Right ventricle myocardium superior (tissue), 1 donor: ENCODE data around the gene OLA1. TPM values are rescaled to one million over a fixed set of nuclear protein-coding genes. Genes with fewer than 3 reads are reported as not detected.

ENCODE experiments used
- ATAC-seq: fragments of 200-7000 bp; cut with Tn5 transposase; one replicate; pipeline ENCODE4 v1.9.1; 2020; ENCODE audit warnings: mild to moderate bottlenecking; ENCODE audit not compliant: poor library complexity
- DNase-seq: peaks from one replicate; pipeline ENCODE4 v3.0.0-alpha.2; 2020
- intact Hi-C: fragments of 100-400 bp; cut with DNase I; formaldehyde crosslinking; loops from one replicate; pipeline ENCODE4 v1.11.2; 2022
- total RNA-seq: library from RNA; stranded (reverse); fragmentation: NEBNext Ultra II Directional; extraction: Animal tissue kit (Norgen Biotek cat#: 25700); gene quantifications from one replicate; pipeline ENCODE4 v1.2.1, GENCODE V29; 2021
- donor health status: DM: no; HTN: yes; CAD: no; lungs with severe emphysema.

OLA1 gene
- total RNA-seq, 1 donor from 2014 or later, result 71.3 TPM

GRCh38 chr2:174085781-174086180 lies 162.6 kb downstream of the OLA1 start:
- ATAC-seq, result no peak
- DNase-seq, result no peak
- intact Hi-C loops, result no loop called here

GRCh38 chr2:174083843-174084458 lies 164.4 kb downstream of the OLA1 start:
- no peak for DNase-seq
- intact Hi-C loops, result no loop called here
- no peak for ATAC-seq

- no peak for ATAC-seq
- intact Hi-C loops, result no loop called here
- no peak for DNase-seq
Observed at GRCh38 chr2:174080672-174081121, 167.6 kb downstream of the OLA1 start.

GRCh38 chr2:174078275-174078674 lies 170.1 kb downstream of the OLA1 start:
- no peak for DNase-seq
- no peak for ATAC-seq
- intact Hi-C loops, result no loop called here

- no peak for ATAC-seq
- intact Hi-C loops, result no loop called here
- DNase-seq, result no peak
Observed at GRCh38 chr2:174076975-174077374, 171.4 kb downstream of the OLA1 start.

- ATAC-seq (no peak), DNase-seq (no peak)
- intact Hi-C loops, result no loop called here
Observed at GRCh38 chr2:174076040-174076439, 172.3 kb downstream of the OLA1 start.

- intact Hi-C loops, result no loop called here
- DNase-seq, result no peak
- ATAC-seq, result no peak
Observed at GRCh38 chr2:174074831-174075230, 173.5 kb downstream of the OLA1 start.

- no peak for ATAC-seq
- intact Hi-C loops, result no loop called here
- no peak for DNase-seq
Observed at GRCh38 chr2:174072857-174073256, 175.5 kb downstream of the OLA1 start.

- intact Hi-C loops, result no loop called here
- DNase-seq (no peak), ATAC-seq (no peak)
Observed at GRCh38 chr2:174072069-174072468, 176.3 kb downstream of the OLA1 start.

GRCh38 chr2:174071321-174071720 lies 177.0 kb downstream of the OLA1 start:
- ATAC-seq (no peak), DNase-seq (no peak)
- intact Hi-C loops, result no loop called here

GRCh38 chr2:174070281-174070680 lies 178.1 kb downstream of the OLA1 start:
- intact Hi-C loops, result no loop called here
- ATAC-seq (no peak), DNase-seq (no peak)

GRCh38 chr2:174067815-174068214 lies 180.5 kb downstream of the OLA1 start:
- no peak for ATAC-seq
- intact Hi-C loops, result no loop called here
- no peak for DNase-seq

GRCh38 chr2:174066871-174067270 lies 181.5 kb downstream of the OLA1 start:
- ATAC-seq, result no peak
- intact Hi-C loops, result no loop called here

GRCh38 chr2:174063492-174064092 lies 184.7 kb downstream of the OLA1 start:
- intact Hi-C loops, result no loop called here
- no peak for DNase-seq
- no peak for ATAC-seq

More at GRCh38 chr2:174066871-174067270, 181.5 kb downstream of the OLA1 start:
- DNase-seq, result no peak

GRCh38 chr2:174062934-174063333 lies 185.4 kb downstream of the OLA1 start:
- intact Hi-C loops, result no loop called here
- ATAC-seq, result peak; percentile 51
- peak; percentile 47 for DNase-seq

- no peak for ATAC-seq
- intact Hi-C loops, result no loop called here
Observed at GRCh38 chr2:174059884-174060244, 188.5 kb downstream of the OLA1 start.

GRCh38 chr2:174059178-174059883 lies 189.0 kb downstream of the OLA1 start:
- DNase-seq (no peak), ATAC-seq (no peak)
- intact Hi-C loops, result no loop called here

More at GRCh38 chr2:174059884-174060244, 188.5 kb downstream of the OLA1 start:
- DNase-seq, result no peak

- intact Hi-C loops, result no loop called here
Observed at GRCh38 chr2:174058456-174058855, 189.9 kb downstream of the OLA1 start.

GRCh38 chr2:174058026-174058425 lies 190.3 kb downstream of the OLA1 start:
- ATAC-seq, result no peak
- intact Hi-C loops, result no loop called here
- DNase-seq, result no peak

More at GRCh38 chr2:174058456-174058855, 189.9 kb downstream of the OLA1 start:
- DNase-seq (no peak), ATAC-seq (no peak)

- ATAC-seq, result no peak
- intact Hi-C loops, result no loop called here
Observed at GRCh38 chr2:174054926-174055325, 193.4 kb downstream of the OLA1 start.

More at GRCh38 chr2:174054926-174055325, 193.4 kb downstream of the OLA1 start:
- no peak for DNase-seq
